HG02973 (cell line): ENCODE measurements around the gene RGSL1.

ENCODE experiments used
- ATAC-seq: cut with Tn5 transposase; IDR thresholded peaks from one replicate; pipeline ENCODE4 v1.9.1; 2021; ENCODE audit warnings: moderate library complexity; ENCODE audit not compliant: unreplicated experiment

Gene RGSL1

DNA sequence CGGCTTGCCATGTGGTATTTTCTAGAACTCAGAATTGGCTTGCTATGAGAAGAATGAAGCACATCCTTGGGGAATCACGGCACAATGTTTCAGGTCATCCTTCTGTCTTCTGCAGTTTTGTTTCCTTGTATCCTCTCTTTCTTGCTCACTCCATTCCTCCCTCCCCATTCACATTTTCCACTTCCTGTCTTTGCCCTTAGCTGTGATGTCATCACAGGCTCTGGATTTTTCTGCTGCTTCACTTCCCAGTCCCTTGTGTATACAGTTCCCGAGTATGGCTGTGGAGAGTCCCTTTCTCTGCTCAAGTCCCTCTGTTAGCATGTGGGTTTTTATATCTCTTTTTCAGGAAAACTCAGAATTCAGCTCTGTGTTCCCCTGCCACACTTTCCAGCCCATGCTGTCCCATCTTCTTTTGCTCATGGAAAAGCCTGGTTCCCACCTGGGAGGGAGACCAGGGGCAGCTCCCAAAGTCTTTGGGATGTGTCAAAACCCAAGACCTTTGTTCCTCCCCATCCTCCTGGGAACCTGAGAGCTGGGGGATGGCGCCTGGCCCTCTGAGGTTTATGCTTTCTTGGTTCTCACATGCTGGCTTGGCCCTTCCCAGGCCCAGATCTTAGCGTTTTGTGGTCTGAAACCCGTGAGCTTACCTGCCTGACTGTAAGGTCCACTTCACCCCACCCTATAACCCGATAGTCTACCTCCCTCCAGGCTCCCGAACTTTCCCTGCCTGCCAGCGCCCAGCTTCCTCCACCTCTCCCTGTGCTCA, 159.1 kb downstream of the RGSL1 start:
- no peak for ATAC-seq
